Smooth muscle cell (in vitro differentiated cells): ENCODE results near the gene SOX8. TPM values are rescaled to one million over a fixed set of nuclear protein-coding genes. Genes with fewer than 3 reads are reported as not detected.

Experiments used
- DNase-seq: peaks from one replicate; lab custom pipeline; 2025; ENCODE audit not compliant: unreplicated experiment; lab: John Stamatoyannopoulos, UW
- H2AFZ ChIP-seq: fragments of 200-600 bp; sonication (generic); 2 replicates; pipeline ENCODE4 v1.6.0; 2016; ENCODE audit warnings: antibody characterized with exemption, low read depth, mild to moderate bottlenecking
- H3F3A ChIP-seq: fragments of 200-600 bp; sonication (generic); 2 replicates; pipeline ENCODE4 v1.6.0; 2017; ENCODE audit warnings: antibody characterized with exemption, low read depth
- H3K27ac ChIP-seq: fragments of 200-600 bp; sonication (generic); 2 replicates; pipeline ENCODE4 v1.5.1; 2016; ENCODE audit warnings: low read depth, mild to moderate bottlenecking
- H3K27me3 ChIP-seq: fragments of 200-600 bp; sonication (generic); 2 replicates; pipeline ENCODE4 v1.6.1; 2016; ENCODE audit warnings: low read depth, mild to moderate bottlenecking
- H3K36me3 ChIP-seq: fragments of 200-600 bp; sonication (generic); 2 replicates; pipeline ENCODE4 v1.5.1; 2016; ENCODE audit warnings: low read depth
- H3K4me1 ChIP-seq: fragments of 200-600 bp; sonication (generic); 2 replicates; pipeline ENCODE4 v1.5.1; 2016; ENCODE audit warnings: low read depth
- H3K4me2 ChIP-seq: fragments of 200-600 bp; sonication (generic); 2 replicates; pipeline ENCODE4 v1.6.0; 2016; ENCODE audit warnings: mild to moderate bottlenecking
- H3K4me3 ChIP-seq: fragments of 200-600 bp; sonication (generic); 2 replicates; pipeline ENCODE4 v1.5.1; 2016; ENCODE audit warnings: mild to moderate bottlenecking
- H3K79me2 ChIP-seq: fragments of 200-600 bp; sonication (generic); 2 replicates; pipeline ENCODE4 v1.6.0; 2016; ENCODE audit warnings: low read depth, mild to moderate bottlenecking
- H3K9ac ChIP-seq: fragments of 200-600 bp; sonication (generic); 2 replicates; pipeline ENCODE4 v1.6.0; 2016; ENCODE audit warnings: low read depth
- H3K9me3 ChIP-seq: fragments of 200-600 bp; sonication (generic); replicated peaks from 2 replicates; pipeline ENCODE4 v1.5.1; 2016; ENCODE audit warnings: low read depth
- H4K20me1 ChIP-seq: fragments of 200-600 bp; sonication (generic); 2 replicates; pipeline ENCODE4 v1.6.0; 2016; ENCODE audit warnings: low read depth
- CTCF ChIP-seq: fragments of 200-600 bp; sonication (generic); IDR thresholded peaks from 2 replicates; pipeline ENCODE4 v1.5.1; 2017; ENCODE audit warnings: borderline replicate concordance, mild to moderate bottlenecking, antibody characterized with exemption; ENCODE audit not compliant: insufficient read depth, poor library complexity, severe bottlenecking
- WGBS: methylation state at CpG from one replicate; pipeline ENCODE4 v1.1.7; 2016; ENCODE audit warnings: low lambda C conversion rate; 5-methylcytosine and 5-hydroxymethylcytosine counted together
- polyA plus RNA-seq: library from polyadenylated mRNA; unstranded; fragments of >200 nt; fragmentation: Nextera tagmentation; extraction: Ambion mirVana; gene quantifications from 2 replicates; pipeline ENCODE4 v1.2.1, GENCODE V29; 2016
- total RNA-seq: library from RNA; depleted of rRNA; stranded (reverse); fragments of >200 nt; gene quantifications from 2 replicates; pipeline ENCODE4 v1.2.3, GENCODE V29; 2014

The SOX8 gene
- total and polyA plus RNA-seq, 2 experiments from 2014 or later, result 1.8 to 3.5 TPM

- 94% methylated on average over 11 of the region's 11 CpGs for WGBS
- no peaks in the 10 kb centered on the region for H3K27me3 ChIP-seq
Observed at GRCh38 chr16:999677-1000076, 18.1 kb downstream of the SOX8 start.

GRCh38 chr16:1000608-1001007 is 19.0 kb downstream of the SOX8 start:
- Histone ChIP-seq H3K4me2 (no peak overlapping the region), H3F3A (no peaks in the 10 kb centered on the region), H3K4me3 (no peak overlapping the region), H3K36me3 (no peaks in the 10 kb centered on the region), H3K9ac (no peak overlapping the region), H3K27ac (no peak overlapping the region), H2AFZ (no peak overlapping the region), H3K79me2 (no peaks in the 10 kb centered on the region), H3K4me1 (peaks cover 9% of the 10 kb centered on the region), H4K20me1 (no peaks in the 10 kb centered on the region), H3K27me3 (no peaks in the 10 kb centered on the region), H3K9me3 (no peaks in the 10 kb centered on the region)
- WGBS, result 95% methylated on average over 17 of the region's 17 CpGs
- no peak for TF ChIP-seq CTCF
- no peak for DNase-seq

More at GRCh38 chr16:999677-1000076, 18.1 kb downstream of the SOX8 start:
- Histone ChIP-seq H3K79me2 (no peaks in the 10 kb centered on the region), H3F3A (no peaks in the 10 kb centered on the region), H3K36me3 (no peaks in the 10 kb centered on the region), H3K4me3 (no peak overlapping the region), H3K9me3 (no peaks in the 10 kb centered on the region), H3K4me2 (no peak overlapping the region), H2AFZ (no peak overlapping the region), H3K27ac (no peak overlapping the region), H4K20me1 (no peaks in the 10 kb centered on the region), H3K9ac (no peak overlapping the region), H3K4me1 (peaks cover 9% of the 10 kb centered on the region)
- TF ChIP-seq CTCF, result no peak
- DNase-seq, result no peak

- H3K27me3 ChIP-seq, result no peaks in the 10 kb centered on the region
- H3K9ac ChIP-seq, result no peak overlapping the region
- no peak for DNase-seq
- no peak overlapping the region for H2AFZ ChIP-seq
- H3K9me3 ChIP-seq, result no peaks in the 10 kb centered on the region
- H3K79me2 ChIP-seq, result no peaks in the 10 kb centered on the region
- no peak overlapping the region for H3K27ac ChIP-seq
- H4K20me1 ChIP-seq, result no peaks in the 10 kb centered on the region
- no peak overlapping the region for H3K4me3 ChIP-seq
- 95% methylated on average over 11 of the region's 11 CpGs for WGBS
- no peaks in the 10 kb centered on the region for H3K36me3 ChIP-seq
- TF ChIP-seq CTCF, result no peak
- no peaks in the 10 kb centered on the region for H3F3A ChIP-seq
- peaks cover 9% of the 10 kb centered on the region for H3K4me1 ChIP-seq
- no peak overlapping the region for H3K4me2 ChIP-seq
Observed at GRCh38 chr16:1001096-1001495, 19.5 kb downstream of the SOX8 start.

- Histone ChIP-seq H4K20me1 (no peaks in the 10 kb centered on the region), H3K79me2 (no peaks in the 10 kb centered on the region), H3K9me3 (no peaks in the 10 kb centered on the region), H3K27ac (no peak overlapping the region), H3K9ac (no peak overlapping the region), H3F3A (no peaks in the 10 kb centered on the region), H3K4me3 (no peak overlapping the region), H3K4me2 (peak overlapping the region; percentile 30), H3K4me1 (peaks cover 5% of the 10 kb centered on the region), H3K36me3 (no peaks in the 10 kb centered on the region), H2AFZ (no peak overlapping the region), H3K27me3 (no peaks in the 10 kb centered on the region)
- peak; percentile 24 for DNase-seq
- no peak for TF ChIP-seq CTCF
- WGBS, result 65% methylated on average over 46 of the region's 46 CpGs
Observed at GRCh38 chr16:1002399-1003166, 21.0 kb downstream of the SOX8 start.
